ENCODE results near the gene NBEA.

- TF ChIP-seq CTCF (IDR thresholded peaks at IDR 0.05) (no peak), POLR2AphosphoS5 (IDR thresholded peaks at IDR 0.05; ENCODE audit: low read depth, low read length) (no peak), REST (IDR thresholded peaks at IDR 0.05; ENCODE audit: insufficient read depth in 1 of 2, low read depth in 2 of 2, low read length in 1 of 2) (no peak)
Observed at GRCh38 chr13:35225582-35225981, 283.5 kb downstream of the NBEA start.
